AG09309 (cell line): ENCODE results near the gene DNAJC4.

Experiments used
- DNase-seq: peaks from one replicate; pipeline ENCODE4 v3.0.0-alpha.2; 2010; ENCODE audit warnings: low read depth
- H3K4me3 ChIP-seq: 2 replicates; pipeline ENCODE4 v1.5.1; 2011; ENCODE audit warnings: mild to moderate bottlenecking, low read depth, low read length, moderate library complexity; ENCODE audit not compliant: control insufficient read depth
- TF ChIP-seq, protein P1 (sequence below): IDR thresholded peaks from 2 replicates; pipeline ENCODE4 v1.5.1; 2011; ENCODE audit warnings: mild to moderate bottlenecking, low read depth, low read length, inconsistent platforms; ENCODE audit not compliant: insufficient read depth, control insufficient read depth; ENCODE audit errors: missing control alignments

The DNAJC4 gene

DNA sequence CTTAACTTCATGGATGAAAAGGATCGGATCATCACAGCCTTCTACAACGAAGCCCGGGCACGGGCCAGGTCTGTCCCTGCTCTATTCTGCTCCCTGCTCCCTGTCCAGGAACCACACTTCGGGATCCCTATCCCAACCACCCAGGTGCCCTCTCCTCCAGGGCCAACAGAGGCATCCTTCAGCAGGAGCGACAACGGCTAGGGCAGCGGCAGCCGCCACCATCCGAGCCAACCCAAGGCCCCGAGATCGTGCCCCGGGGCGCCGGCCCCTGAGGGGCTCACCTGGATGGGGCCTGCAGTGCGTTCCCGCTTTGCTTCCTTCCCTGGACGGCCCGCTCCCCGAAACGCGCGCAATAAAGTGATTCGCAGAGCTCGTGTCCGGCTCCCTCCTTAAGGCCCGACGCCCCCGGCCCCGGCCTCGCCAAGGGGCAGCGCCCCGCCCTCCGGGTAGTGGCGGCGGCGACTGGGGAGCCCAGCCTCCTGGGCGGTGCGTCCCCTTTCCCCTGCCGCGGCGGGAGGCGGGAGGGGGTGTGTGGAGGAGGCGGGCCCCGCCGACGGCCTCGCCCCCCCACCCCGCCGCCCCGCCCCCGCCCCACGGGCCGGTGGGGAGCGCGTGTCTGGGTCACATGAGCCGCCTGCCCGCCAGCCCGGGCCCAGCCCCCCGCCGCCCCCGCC is 3.7 kb downstream of the DNAJC4 start, which contains the start of gene VEGFB:
Gene VEGFB, plus strand, starts transcription at position 672 of the 674 bp plus-strand sequence. CDS start 250 bp downstream, outside the sequence.
- no peak for DNase-seq
- TF ChIP-seq, protein P1, sequence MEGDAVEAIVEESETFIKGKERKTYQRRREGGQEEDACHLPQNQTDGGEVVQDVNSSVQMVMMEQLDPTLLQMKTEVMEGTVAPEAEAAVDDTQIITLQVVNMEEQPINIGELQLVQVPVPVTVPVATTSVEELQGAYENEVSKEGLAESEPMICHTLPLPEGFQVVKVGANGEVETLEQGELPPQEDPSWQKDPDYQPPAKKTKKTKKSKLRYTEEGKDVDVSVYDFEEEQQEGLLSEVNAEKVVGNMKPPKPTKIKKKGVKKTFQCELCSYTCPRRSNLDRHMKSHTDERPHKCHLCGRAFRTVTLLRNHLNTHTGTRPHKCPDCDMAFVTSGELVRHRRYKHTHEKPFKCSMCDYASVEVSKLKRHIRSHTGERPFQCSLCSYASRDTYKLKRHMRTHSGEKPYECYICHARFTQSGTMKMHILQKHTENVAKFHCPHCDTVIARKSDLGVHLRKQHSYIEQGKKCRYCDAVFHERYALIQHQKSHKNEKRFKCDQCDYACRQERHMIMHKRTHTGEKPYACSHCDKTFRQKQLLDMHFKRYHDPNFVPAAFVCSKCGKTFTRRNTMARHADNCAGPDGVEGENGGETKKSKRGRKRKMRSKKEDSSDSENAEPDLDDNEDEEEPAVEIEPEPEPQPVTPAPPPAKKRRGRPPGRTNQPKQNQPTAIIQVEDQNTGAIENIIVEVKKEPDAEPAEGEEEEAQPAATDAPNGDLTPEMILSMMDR = no peak
- peak within 1 kb of the TSS; percentile 67 for H3K4me3 ChIP-seq

DNA sequence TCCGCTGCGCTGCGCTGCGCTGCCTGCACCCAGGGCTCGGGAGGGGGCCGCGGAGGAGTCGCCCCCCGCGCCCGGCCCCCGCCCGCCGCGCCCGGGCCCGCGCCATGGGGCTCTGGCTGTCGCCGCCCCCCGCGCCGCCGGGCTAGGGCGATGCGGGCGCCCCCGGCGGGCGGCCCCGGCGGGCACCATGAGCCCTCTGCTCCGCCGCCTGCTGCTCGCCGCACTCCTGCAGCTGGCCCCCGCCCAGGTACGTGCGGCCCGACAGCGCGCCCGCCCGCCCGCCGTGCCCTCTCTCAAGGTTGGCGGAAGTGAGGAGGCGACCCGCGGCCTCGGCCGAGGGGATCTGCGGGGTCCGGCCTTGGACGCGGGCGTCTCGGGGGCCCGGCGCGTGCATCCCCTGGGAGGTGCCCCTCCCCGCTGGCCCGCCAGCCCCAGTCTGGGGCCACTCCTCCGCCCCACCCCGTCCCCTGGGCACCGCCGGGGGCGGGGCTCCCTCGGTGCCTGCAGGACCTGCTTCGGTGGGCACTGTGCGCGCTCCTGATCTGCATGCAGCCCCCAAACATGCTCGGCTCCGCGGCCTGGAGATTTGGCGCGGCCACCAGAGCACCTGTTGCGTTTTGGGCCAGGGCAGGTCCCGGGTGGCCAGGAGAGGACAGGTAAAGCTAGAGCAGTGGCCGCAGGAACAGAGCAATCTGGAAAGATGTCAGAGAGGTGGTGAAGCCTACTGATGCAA is 4.5 kb downstream of the DNAJC4 start:
- TF ChIP-seq, protein P1 = no peak
- no peak for DNase-seq
- H3K4me3 ChIP-seq = peak overlapping the region; percentile 67

DNA sequence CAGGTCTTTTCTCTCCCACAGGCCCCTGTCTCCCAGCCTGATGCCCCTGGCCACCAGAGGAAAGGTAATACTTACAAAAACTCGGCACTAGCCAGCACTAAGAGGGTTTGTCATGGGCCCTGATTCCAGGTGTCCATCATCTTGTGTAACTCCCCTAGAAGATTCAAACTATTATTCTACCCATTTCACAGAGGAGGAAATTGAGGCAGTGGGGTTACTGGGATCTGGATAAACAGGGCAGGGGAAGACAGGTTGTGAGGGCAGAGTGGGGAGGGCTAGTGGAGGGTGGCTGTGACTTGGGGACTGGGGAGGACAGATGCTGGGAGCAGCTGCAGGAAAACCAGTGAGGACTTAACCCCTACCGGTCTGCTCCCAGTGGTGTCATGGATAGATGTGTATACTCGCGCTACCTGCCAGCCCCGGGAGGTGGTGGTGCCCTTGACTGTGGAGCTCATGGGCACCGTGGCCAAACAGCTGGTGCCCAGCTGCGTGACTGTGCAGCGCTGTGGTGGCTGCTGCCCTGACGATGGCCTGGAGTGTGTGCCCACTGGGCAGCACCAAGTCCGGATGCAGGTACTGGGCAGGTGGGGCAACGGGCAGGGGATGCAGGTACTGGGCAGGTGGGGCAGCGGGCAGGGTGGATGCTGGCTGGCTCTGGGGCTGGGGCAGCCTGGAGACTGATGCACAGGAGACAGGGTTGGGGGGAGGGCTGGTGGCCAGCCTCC is 5.3 kb downstream of the DNAJC4 start:
- no peak for DNase-seq
- TF ChIP-seq, protein P1 = no peak
- peak overlapping the region; percentile 67 for H3K4me3 ChIP-seq

DNA sequence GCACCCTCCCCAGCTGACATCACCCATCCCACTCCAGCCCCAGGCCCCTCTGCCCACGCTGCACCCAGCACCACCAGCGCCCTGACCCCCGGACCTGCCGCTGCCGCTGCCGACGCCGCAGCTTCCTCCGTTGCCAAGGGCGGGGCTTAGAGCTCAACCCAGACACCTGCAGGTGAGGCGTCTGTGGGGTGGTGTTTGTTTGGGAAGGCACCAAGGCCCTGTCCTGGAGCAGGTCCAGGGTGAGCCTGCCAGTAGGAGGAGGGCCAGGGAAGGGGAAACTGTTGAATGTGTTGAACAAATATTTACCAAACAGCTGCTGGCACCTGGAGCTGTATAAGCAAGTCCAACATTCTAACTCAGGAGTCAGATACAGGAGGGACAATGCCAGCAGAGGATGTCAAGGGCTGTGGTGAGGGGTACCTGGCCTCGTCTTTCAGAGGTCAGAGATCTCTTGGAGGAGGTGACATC is 7.2 kb downstream of the DNAJC4 start:
- no peak for DNase-seq

DNA sequence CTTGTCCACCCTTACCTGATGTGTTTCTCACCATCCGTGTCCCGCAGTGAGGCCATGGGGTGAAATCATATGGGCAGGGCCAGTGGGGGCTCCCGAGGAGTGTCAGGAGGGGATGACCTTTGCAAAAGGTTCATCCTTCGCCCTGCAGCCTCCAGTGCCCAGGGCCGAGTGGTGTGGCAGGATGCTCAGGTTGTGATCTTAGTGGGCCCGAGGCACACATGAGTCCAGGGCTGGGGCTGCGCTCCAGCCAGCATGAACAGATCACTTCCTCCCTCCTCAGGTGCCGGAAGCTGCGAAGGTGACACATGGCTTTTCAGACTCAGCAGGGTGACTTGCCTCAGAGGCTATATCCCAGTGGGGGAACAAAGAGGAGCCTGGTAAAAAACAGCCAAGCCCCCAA is 7.7 kb downstream of the DNAJC4 start:
- TF ChIP-seq, protein P1 = no peak

More for the DNA sequence above, 7.2 kb downstream of the DNAJC4 start:
- TF ChIP-seq, protein P1 = no peak
- no peak overlapping the region for H3K4me3 ChIP-seq

DNA sequence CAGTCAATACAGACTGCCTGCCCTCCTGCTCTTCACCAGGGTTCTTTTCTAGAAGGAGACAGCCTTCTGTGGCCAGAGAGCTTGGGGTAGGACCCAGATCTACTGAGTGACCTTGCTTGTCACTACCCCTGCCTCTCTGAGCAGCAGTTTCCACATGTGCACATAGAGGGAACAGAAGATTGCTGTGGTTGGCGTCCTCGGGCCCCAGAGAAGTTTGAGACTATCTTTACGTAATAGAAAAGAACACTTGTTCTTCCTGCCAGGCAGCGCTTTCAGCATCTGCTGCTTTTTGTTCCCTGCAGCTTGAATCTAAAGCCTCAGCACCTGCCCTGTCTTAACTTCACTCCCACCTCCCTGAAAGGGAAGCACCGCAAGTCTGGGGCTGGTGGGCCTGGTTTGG is 8.7 kb downstream of the DNAJC4 start:
- TF ChIP-seq, protein P1 = no peak
- no peak for DNase-seq

More for the DNA sequence above, 7.7 kb downstream of the DNAJC4 start:
- no peak overlapping the region for H3K4me3 ChIP-seq
- DNase-seq = no peak

More for the DNA sequence above, 8.7 kb downstream of the DNAJC4 start:
- H3K4me3 ChIP-seq = no peak overlapping the region
